Measurements from ENCODE around the gene KPNA6.

The KPNA6 gene

GRCh38 chr1:32194984-32195383 lies 87.1 kb downstream of the KPNA6 start:
- TF ChIP-seq POLR2AphosphoS5 (IDR thresholded peaks at IDR 0.05; ENCODE audit: low read depth, low read length) (0 out of 2 replicates have a peak, but pooled peaks have one; percentile 3), TAF1 (IDR thresholded peaks at IDR 0.05; ENCODE audit: borderline replicate concordance, insufficient read depth, low read length) (no peak)

- TF ChIP-seq POLR2AphosphoS5 (IDR thresholded peaks at IDR 0.05; ENCODE audit: low read depth, low read length) (no peak; the same call in 1 of the 2 replicates), FOXP2 (optimal IDR thresholded peaks at IDR 0.05; ENCODE audit: borderline replicate concordance, extremely low read depth, extremely low read length, insufficient read depth) (no peak), REST (IDR thresholded peaks at IDR 0.05; ENCODE audit: insufficient read depth in 1 of 2, low read depth in 2 of 2, low read length in 2 of 2) (no peak), TAF1 (IDR thresholded peaks at IDR 0.05; ENCODE audit: borderline replicate concordance, insufficient read depth, low read length) (no peak), SIN3A (IDR thresholded peaks at IDR 0.05; ENCODE audit: borderline replicate concordance, insufficient read depth, low read length) (no peak)
Observed at GRCh38 chr1:32195531-32195930, 87.7 kb downstream of the KPNA6 start.

GRCh38 chr1:32195972-32196823 lies 88.3 kb downstream of the KPNA6 start:
- TF ChIP-seq REST (IDR thresholded peaks at IDR 0.05; ENCODE audit: insufficient read depth in 1 of 2, low read depth in 2 of 2, low read length in 2 of 2) (no peak), TAF1 (IDR thresholded peaks at IDR 0.05; ENCODE audit: borderline replicate concordance, insufficient read depth, low read length) (no peak), SIN3A (IDR thresholded peaks at IDR 0.05; ENCODE audit: borderline replicate concordance, insufficient read depth, low read length) (no peak), POLR2AphosphoS5 (IDR thresholded peaks at IDR 0.05; ENCODE audit: low read depth, low read length) (no peak), FOXP2 (optimal IDR thresholded peaks at IDR 0.05; ENCODE audit: borderline replicate concordance, extremely low read depth, extremely low read length, insufficient read depth) (no peak)

- TF ChIP-seq POLR2AphosphoS5 (IDR thresholded peaks at IDR 0.05; ENCODE audit: low read depth, low read length), result no peak
- no peak for TF ChIP-seq TAF1 (IDR thresholded peaks at IDR 0.05; ENCODE audit: borderline replicate concordance, insufficient read depth, low read length)
- no peak for TF ChIP-seq REST (IDR thresholded peaks at IDR 0.05; ENCODE audit: insufficient read depth in 1 of 2, low read depth in 2 of 2, low read length in 2 of 2)
- no peak for TF ChIP-seq FOXP2 (optimal IDR thresholded peaks at IDR 0.05; ENCODE audit: borderline replicate concordance, extremely low read depth, extremely low read length, insufficient read depth)
- TF ChIP-seq SIN3A (IDR thresholded peaks at IDR 0.05; ENCODE audit: borderline replicate concordance, insufficient read depth, low read length), result no peak
Observed at GRCh38 chr1:32197074-32197473, 89.2 kb downstream of the KPNA6 start.

GRCh38 chr1:32197837-32198236 lies 90.0 kb downstream of the KPNA6 start:
- TF ChIP-seq POLR2AphosphoS5 (IDR thresholded peaks at IDR 0.05; ENCODE audit: low read depth, low read length), result no peak
- TF ChIP-seq REST (IDR thresholded peaks at IDR 0.05; ENCODE audit: insufficient read depth in 1 of 2, low read depth in 2 of 2, low read length in 2 of 2), result no peak
- no peak for TF ChIP-seq SIN3A (IDR thresholded peaks at IDR 0.05; ENCODE audit: borderline replicate concordance, insufficient read depth, low read length)
- TF ChIP-seq FOXP2 (optimal IDR thresholded peaks at IDR 0.05; ENCODE audit: borderline replicate concordance, extremely low read depth, extremely low read length, insufficient read depth), result no peak
- no peak for TF ChIP-seq TAF1 (IDR thresholded peaks at IDR 0.05; ENCODE audit: borderline replicate concordance, insufficient read depth, low read length)

Data from PFSK-1 (cell line).